ENCODE results near the gene TTC27. TPM values are rescaled to one million over a fixed set of nuclear protein-coding genes. Genes with fewer than 3 reads are reported as not detected.
"Not testable (repeated sequence)": the region's sequence is repeated elsewhere in the genome, so short reads cannot be mapped to it uniquely, and the experiment has no call there.

Gene TTC27
- total RNA-seq, 1 donor from 2014 or later: 18.4 TPM

- Mint-ChIP-seq H3K27ac (no peak overlapping the region), H3K4me1 (peaks cover 11% of the 10 kb centered on the region), H3K4me3 (no peak overlapping the region), H3K36me3 (peaks cover 2% of the 10 kb centered on the region), H3K9me3 (no peaks in the 10 kb centered on the region), H3K27me3 (ENCODE audit: low read depth) (no peaks in the 10 kb centered on the region)
- no peak for TF ChIP-seq CTCF (IDR thresholded peaks at IDR 0.05; ENCODE audit: unreplicated experiment)
- no peak for DNase-seq (ENCODE audit: low spot score in 2 of 2, unreplicated experiment in 2 of 2)
Measured at GRCh38 chr2:32863326-32863725, 235.5 kb downstream of the TTC27 start.

- H3K4me1 Mint-ChIP-seq: peaks cover 11% of the 10 kb centered on the region
- no peaks in the 10 kb centered on the region for H3K27me3 Mint-ChIP-seq (ENCODE audit: low read depth)
- no peak overlapping the region for H3K27ac Mint-ChIP-seq
- DNase-seq (ENCODE audit: low spot score in 2 of 2, unreplicated experiment in 2 of 2): no peak
- H3K4me3 Mint-ChIP-seq: no peak overlapping the region
- no peak for TF ChIP-seq CTCF (IDR thresholded peaks at IDR 0.05; ENCODE audit: unreplicated experiment)
- H3K36me3 Mint-ChIP-seq: peaks cover 2% of the 10 kb centered on the region
- no peaks in the 10 kb centered on the region for H3K9me3 Mint-ChIP-seq
Measured at GRCh38 chr2:32863803-32864202, 236.0 kb downstream of the TTC27 start.

GRCh38 chr2:32864334-32865111 lies 236.7 kb downstream of the TTC27 start:
- peaks cover 2% of the 10 kb centered on the region for H3K36me3 Mint-ChIP-seq
- no peak for TF ChIP-seq CTCF (IDR thresholded peaks at IDR 0.05; ENCODE audit: unreplicated experiment)
- DNase-seq (ENCODE audit: low spot score in 2 of 2, unreplicated experiment in 2 of 2): no peak
- no peak overlapping the region for H3K27ac Mint-ChIP-seq
- no peaks in the 10 kb centered on the region for H3K9me3 Mint-ChIP-seq
- peaks cover 11% of the 10 kb centered on the region for H3K4me1 Mint-ChIP-seq
- H3K4me3 Mint-ChIP-seq: no peak overlapping the region
- H3K27me3 Mint-ChIP-seq (ENCODE audit: low read depth): no peaks in the 10 kb centered on the region

- peaks cover 2% of the 10 kb centered on the region for H3K9me3 Mint-ChIP-seq
- no peak overlapping the region for H3K27ac Mint-ChIP-seq
- peaks cover 2% of the 10 kb centered on the region for H3K36me3 Mint-ChIP-seq
- no peaks in the 10 kb centered on the region for H3K27me3 Mint-ChIP-seq (ENCODE audit: low read depth)
- no peak for TF ChIP-seq CTCF (IDR thresholded peaks at IDR 0.05; ENCODE audit: unreplicated experiment)
- H3K4me1 Mint-ChIP-seq: peaks cover 11% of the 10 kb centered on the region
- no peak for DNase-seq (ENCODE audit: low spot score in 2 of 2, unreplicated experiment in 2 of 2)
- no peak overlapping the region for H3K4me3 Mint-ChIP-seq
Measured at GRCh38 chr2:32865399-32866068, 237.7 kb downstream of the TTC27 start.

GRCh38 chr2:32866462-32866861 lies 238.6 kb downstream of the TTC27 start:
- not testable (repeated sequence) for DNase-seq (ENCODE audit: low spot score in 2 of 2, unreplicated experiment in 2 of 2); H3K9me3 Mint-ChIP-seq; H3K27me3 Mint-ChIP-seq (ENCODE audit: low read depth); H3K36me3 Mint-ChIP-seq; H3K4me3 Mint-ChIP-seq; H3K27ac Mint-ChIP-seq
- H3K4me1 Mint-ChIP-seq: peaks cover 11% of the 10 kb centered on the region

Small RNAs within 50 kb of the gene (microRNA-seq; reads per million reads assigned to microRNA genes)
- not detected for gene MIR4765

Data from mesothelial cell of epicardium (in vitro differentiated cells).